Measurements from ENCODE around the gene RPS13.
"Not testable (repeated sequence)": the region's sequence is repeated elsewhere in the genome, so short reads cannot be mapped to it uniquely, and the experiment has no call there.

RPS13 gene

DNA sequence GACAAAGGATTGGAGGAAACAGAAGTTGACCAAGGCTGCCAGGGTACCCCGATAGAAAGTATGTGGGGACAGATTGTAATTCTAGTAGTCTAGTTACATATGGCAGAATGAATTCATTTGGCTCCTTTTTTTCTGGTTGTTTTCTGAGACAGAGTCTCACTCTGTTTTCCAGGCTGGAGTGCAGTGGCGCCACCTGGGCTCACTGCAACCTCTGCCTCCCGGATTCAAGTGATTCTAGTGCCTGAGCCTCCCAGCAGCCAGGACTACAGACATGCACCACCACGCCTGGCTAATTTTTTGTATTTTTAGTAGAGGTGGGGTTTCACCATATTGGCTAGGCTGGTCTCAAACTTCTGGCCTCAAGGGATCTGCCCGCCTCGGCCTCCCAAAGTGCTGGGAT, 30.3 kb upstream of the RPS13 start:
- H3K4me1 ChIP-seq (ENCODE audit: low read depth, poor library complexity, severe bottlenecking); H4K20me1 ChIP-seq (ENCODE audit: insufficient read depth); H3K9ac ChIP-seq; H3K36me3 ChIP-seq (ENCODE audit: insufficient read depth); H3K79me2 ChIP-seq (ENCODE audit: insufficient read depth, low read depth); H3K4me2 ChIP-seq; H3K27ac ChIP-seq; H2AFZ ChIP-seq (ENCODE audit: low read depth); H3K4me3 ChIP-seq (IDR thresholded peaks at IDR 0.05; ENCODE audit: insufficient read depth, low read depth, low read length); H3K27me3 ChIP-seq (ENCODE audit: insufficient read depth, low read depth): not testable (repeated sequence)
- TF ChIP-seq, protein P1, sequence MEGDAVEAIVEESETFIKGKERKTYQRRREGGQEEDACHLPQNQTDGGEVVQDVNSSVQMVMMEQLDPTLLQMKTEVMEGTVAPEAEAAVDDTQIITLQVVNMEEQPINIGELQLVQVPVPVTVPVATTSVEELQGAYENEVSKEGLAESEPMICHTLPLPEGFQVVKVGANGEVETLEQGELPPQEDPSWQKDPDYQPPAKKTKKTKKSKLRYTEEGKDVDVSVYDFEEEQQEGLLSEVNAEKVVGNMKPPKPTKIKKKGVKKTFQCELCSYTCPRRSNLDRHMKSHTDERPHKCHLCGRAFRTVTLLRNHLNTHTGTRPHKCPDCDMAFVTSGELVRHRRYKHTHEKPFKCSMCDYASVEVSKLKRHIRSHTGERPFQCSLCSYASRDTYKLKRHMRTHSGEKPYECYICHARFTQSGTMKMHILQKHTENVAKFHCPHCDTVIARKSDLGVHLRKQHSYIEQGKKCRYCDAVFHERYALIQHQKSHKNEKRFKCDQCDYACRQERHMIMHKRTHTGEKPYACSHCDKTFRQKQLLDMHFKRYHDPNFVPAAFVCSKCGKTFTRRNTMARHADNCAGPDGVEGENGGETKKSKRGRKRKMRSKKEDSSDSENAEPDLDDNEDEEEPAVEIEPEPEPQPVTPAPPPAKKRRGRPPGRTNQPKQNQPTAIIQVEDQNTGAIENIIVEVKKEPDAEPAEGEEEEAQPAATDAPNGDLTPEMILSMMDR (conservative IDR thresholded peaks at IDR 0.05; ENCODE audit: low read depth, low read length): peak; percentile 31; the same call in 1 of the 2 replicates

DNA sequence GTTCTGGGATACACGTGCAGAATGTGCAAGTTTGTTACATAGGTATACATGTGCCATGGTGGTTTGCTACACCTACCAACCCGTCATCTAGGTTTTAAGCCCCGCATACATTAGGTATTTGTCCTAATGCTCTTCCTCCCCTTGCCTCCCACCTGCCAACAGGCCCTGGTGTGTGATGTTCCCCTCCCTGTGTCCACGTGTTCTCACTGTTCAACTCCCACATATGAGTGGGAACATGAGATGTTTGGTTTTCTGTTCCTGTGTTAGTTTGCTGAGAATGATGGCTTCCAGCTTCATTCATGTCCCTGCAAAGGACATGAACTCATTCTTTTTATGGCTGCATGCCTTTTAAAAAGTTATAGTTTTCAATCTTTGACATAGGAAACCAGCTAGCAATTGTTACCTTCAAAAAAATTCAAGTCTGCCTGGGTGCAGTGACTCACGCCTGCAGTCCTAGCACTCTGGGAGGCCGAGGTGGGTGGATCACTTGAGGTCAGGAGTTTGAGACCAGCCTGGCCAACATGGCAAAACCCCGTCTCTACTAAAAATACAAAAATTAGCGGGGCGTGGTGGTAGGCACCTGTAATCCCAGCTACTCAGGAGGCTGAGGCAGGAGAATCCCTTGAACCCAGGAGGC, 28.1 kb upstream of the RPS13 start:
- H3K27ac ChIP-seq; H3K4me2 ChIP-seq; H3K4me1 ChIP-seq (ENCODE audit: low read depth, poor library complexity, severe bottlenecking); H3K9ac ChIP-seq; H2AFZ ChIP-seq (ENCODE audit: low read depth); H3K79me2 ChIP-seq (ENCODE audit: insufficient read depth, low read depth); H3K27me3 ChIP-seq (ENCODE audit: insufficient read depth, low read depth); H3K36me3 ChIP-seq (ENCODE audit: insufficient read depth); H4K20me1 ChIP-seq (ENCODE audit: insufficient read depth); H3K4me3 ChIP-seq (IDR thresholded peaks at IDR 0.05; ENCODE audit: insufficient read depth, low read depth, low read length): not testable (repeated sequence)

DNA sequence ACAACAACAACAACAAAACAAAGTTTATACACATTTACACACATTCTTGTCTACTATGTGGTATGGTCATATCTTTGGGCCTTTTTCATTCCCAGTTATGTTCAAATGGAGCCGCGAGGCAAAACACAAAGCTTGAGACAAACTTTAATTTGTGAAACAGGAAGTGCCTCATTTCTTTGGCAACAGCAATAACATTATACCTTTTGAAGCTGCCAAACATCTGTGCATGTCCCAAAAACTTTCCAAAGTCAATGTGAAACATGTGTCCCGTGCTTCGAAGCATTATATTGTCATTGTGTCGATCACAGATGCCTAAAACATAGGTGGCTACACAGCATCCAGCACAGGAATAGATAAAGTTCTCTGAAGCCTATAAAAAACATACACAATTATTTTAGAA, 25.0 kb upstream of the RPS13 start:
- Histone ChIP-seq H3K9ac (no peak overlapping the region), H3K79me2 (ENCODE audit: insufficient read depth, low read depth) (no peaks in the 10 kb centered on the region), H3K4me2 (no peak overlapping the region), H2AFZ (ENCODE audit: low read depth) (no peak overlapping the region), H3K4me3 (IDR thresholded peaks at IDR 0.05; ENCODE audit: insufficient read depth, low read depth, low read length) (no peak overlapping the region), H4K20me1 (ENCODE audit: insufficient read depth) (no peaks in the 10 kb centered on the region), H3K27ac (no peak overlapping the region), H3K27me3 (ENCODE audit: insufficient read depth, low read depth) (no peaks in the 10 kb centered on the region), H3K4me1 (ENCODE audit: low read depth, poor library complexity, severe bottlenecking) (no peaks in the 10 kb centered on the region), H3K36me3 (ENCODE audit: insufficient read depth) (no peaks in the 10 kb centered on the region; the same call in 1 of the 2 replicates)
- TF ChIP-seq, protein P1 (conservative IDR thresholded peaks at IDR 0.05; ENCODE audit: low read depth, low read length): no peak

DNA sequence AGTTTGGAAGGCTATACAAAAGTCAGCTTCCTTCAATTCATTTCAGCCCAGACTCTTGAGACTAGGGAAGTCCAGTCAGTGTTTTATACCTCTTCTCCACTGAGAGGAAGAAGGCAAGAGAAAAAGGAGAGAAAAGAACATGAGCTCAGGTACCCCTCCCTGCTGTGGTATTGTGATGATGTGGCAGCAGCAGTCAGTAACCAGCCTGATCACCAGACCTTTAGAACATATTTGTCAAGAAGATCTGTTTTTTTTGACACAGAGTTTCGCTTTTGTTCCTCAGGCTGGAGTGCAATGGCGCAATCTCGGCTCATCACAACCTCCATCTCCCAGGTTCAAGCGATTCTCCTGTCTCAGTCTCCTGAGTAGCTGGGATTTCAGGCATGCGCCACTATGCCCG, 21.2 kb upstream of the RPS13 start:
- no peaks in the 10 kb centered on the region for H3K79me2 ChIP-seq (ENCODE audit: insufficient read depth, low read depth)
- no peak overlapping the region for H3K9ac ChIP-seq
- H3K4me2 ChIP-seq: no peak overlapping the region
- H4K20me1 ChIP-seq (ENCODE audit: insufficient read depth): no peaks in the 10 kb centered on the region
- H2AFZ ChIP-seq (ENCODE audit: low read depth): no peak overlapping the region
- no peak overlapping the region for H3K27ac ChIP-seq
- peaks cover 4% of the 10 kb centered on the region; the same call in 1 of the 2 replicates for H3K36me3 ChIP-seq (ENCODE audit: insufficient read depth)
- H3K4me1 ChIP-seq (ENCODE audit: low read depth, poor library complexity, severe bottlenecking): no peaks in the 10 kb centered on the region
- no peaks in the 10 kb centered on the region for H3K27me3 ChIP-seq (ENCODE audit: insufficient read depth, low read depth)
- no peak overlapping the region for H3K4me3 ChIP-seq (IDR thresholded peaks at IDR 0.05; ENCODE audit: insufficient read depth, low read depth, low read length)
- TF ChIP-seq, protein P1 (conservative IDR thresholded peaks at IDR 0.05; ENCODE audit: low read depth, low read length): no peak

DNA sequence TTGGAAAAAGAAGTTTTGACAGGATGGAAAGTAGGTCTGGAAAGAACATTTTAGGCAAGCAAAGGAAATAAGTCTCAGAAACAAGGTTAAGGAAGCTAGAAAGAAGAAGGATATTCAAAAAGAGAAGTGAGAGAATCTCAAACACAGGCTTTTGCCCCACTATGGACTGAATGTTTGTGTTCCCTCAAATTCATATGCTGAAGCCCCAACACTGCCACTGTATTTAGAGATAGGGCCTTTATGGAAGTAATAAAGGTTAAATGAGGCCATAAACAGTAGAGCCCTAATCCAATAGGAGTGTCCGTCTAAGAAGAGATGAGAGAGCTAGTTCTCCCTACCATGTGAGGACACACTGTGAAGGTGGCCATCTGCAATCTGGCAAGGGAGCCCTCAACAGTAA, 20.6 kb upstream of the RPS13 start:
- H3K27ac ChIP-seq: no peak overlapping the region
- H3K79me2 ChIP-seq (ENCODE audit: insufficient read depth, low read depth): no peaks in the 10 kb centered on the region
- H3K4me3 ChIP-seq (IDR thresholded peaks at IDR 0.05; ENCODE audit: insufficient read depth, low read depth, low read length): no peak overlapping the region
- no peaks in the 10 kb centered on the region for H3K27me3 ChIP-seq (ENCODE audit: insufficient read depth, low read depth)
- TF ChIP-seq, protein P1 (conservative IDR thresholded peaks at IDR 0.05; ENCODE audit: low read depth, low read length): no peak
- H2AFZ ChIP-seq (ENCODE audit: low read depth): no peak overlapping the region
- no peaks in the 10 kb centered on the region for H3K4me1 ChIP-seq (ENCODE audit: low read depth, poor library complexity, severe bottlenecking)
- no peak overlapping the region for H3K9ac ChIP-seq
- H3K4me2 ChIP-seq: no peak overlapping the region
- H3K36me3 ChIP-seq (ENCODE audit: insufficient read depth): peaks cover 4% of the 10 kb centered on the region; the same call in 1 of the 2 replicates
- no peaks in the 10 kb centered on the region for H4K20me1 ChIP-seq (ENCODE audit: insufficient read depth)

DNA sequence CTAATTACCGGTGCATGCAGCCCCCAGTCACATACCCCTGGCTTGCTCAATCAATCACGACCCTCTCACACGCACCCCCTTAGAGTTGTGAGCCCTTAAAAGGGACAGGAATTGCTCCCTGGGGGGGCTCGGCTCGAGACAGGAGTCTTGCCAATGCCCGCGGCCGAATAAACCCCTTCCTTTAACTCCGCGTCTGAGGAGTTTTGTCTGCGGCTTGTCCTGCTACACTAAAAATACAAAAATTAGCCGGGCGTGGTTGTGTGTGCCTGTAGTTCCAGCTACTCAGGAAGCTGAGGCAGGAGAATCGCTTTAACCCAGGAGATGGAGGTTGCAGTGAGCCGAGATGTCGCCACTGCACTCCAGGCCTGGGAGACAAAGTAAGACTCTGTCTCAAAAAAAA, 8.5 kb upstream of the RPS13 start:
- not testable (repeated sequence) for H2AFZ ChIP-seq (ENCODE audit: low read depth); H4K20me1 ChIP-seq (ENCODE audit: insufficient read depth); H3K9ac ChIP-seq; H3K4me2 ChIP-seq; H3K79me2 ChIP-seq (ENCODE audit: insufficient read depth, low read depth); H3K27me3 ChIP-seq (ENCODE audit: insufficient read depth, low read depth); H3K36me3 ChIP-seq (ENCODE audit: insufficient read depth); H3K4me1 ChIP-seq (ENCODE audit: low read depth, poor library complexity, severe bottlenecking); H3K4me3 ChIP-seq (IDR thresholded peaks at IDR 0.05; ENCODE audit: insufficient read depth, low read depth, low read length); H3K27ac ChIP-seq
